ENCODE results near the gene WDR49.

Gene WDR49

DNA sequence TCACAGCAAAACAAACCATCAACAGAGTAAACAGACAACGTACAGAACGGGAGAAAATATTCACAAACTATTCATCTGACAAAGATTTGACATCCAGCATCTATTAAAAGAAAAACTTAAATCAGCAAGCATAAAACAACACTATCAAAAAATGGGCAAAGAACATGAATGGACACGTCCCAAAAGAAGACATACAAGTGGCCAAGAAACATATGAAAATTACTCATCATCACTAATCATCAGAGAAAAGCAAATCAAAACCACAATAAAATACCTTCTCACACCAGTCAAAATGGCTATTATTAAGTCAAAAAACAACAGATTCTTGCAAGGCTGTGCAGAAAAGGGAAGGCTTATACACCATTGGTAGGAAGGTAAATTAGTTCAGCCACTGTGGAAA is 166.2 kb downstream of the WDR49 start:
- no peak for DNase-seq (ENCODE audit: low read depth)

DNA sequence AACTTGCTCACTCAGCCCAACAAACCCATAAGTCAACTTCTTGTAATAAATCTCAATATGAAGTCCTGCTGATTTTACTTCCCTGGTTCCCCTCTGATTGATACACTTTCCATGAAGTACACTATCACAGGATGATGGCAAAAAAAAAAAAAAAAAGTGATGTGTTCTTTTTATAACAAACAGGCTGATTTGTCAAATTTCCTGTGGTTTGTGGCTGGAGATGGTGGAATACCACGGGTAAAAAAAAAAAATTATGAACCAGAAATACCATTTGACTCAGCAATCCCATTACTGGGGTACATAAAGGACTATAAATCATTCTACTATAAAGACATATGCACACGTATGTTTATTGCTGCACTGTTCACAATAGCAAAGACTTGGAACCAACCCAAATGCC is 169.2 kb downstream of the WDR49 start:
- DNase-seq (ENCODE audit: low read depth) = no peak

DNA sequence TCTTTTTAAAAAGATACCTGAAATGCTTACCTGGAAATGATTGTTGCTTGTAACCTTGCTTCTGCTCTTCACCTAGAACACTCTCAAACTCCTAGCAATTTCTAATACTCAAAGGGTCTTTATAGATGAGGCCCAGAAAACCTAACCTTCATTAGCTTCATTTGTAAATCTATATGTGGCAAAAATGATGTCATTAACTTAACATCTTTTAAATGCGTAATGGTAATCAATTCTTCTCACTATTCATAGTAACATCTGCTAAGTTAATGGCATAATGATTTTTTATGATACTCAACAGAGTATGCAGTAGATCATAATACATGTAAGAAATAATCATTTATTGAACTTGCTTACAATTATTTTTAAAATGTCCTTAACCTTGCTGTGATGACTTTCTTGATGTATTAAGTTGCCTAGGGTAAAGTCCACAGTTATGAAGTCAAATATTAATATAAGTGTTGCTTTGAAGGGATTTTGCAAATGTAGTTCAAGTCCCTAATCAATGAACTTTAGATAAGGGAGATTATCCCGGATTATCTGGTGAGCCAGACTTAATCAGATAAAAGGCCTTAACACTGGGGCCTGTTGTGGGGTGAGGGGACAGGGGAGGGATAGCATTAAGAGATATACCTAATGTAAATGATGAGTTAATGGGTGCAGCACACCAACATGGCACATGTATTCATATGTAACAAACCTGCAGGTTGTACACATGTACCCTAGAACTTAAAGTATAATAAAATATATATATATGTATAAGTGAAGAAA is 169.8 kb downstream of the WDR49 start:
- no peak for DNase-seq (ENCODE audit: low read depth)

DNA sequence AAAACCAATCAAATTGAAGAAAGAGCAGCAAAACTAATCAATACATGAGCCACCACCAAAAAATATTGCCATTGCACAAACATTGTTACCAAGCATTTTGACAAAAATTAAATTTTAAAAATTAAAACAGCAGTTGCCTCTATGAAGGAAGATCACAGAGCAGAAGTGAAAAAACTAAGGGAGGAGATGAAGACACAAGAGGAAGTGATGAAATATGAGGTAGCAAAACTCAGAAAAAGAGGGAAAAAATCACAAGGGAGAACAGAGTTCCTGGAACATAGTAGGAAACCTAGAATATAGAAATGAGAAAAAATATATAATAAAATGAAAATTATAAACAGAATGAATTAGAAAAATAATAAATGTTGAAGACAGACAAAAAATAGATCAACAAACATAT is 172.6 kb downstream of the WDR49 start:
- no peak for DNase-seq (ENCODE audit: low read depth)

DNA sequence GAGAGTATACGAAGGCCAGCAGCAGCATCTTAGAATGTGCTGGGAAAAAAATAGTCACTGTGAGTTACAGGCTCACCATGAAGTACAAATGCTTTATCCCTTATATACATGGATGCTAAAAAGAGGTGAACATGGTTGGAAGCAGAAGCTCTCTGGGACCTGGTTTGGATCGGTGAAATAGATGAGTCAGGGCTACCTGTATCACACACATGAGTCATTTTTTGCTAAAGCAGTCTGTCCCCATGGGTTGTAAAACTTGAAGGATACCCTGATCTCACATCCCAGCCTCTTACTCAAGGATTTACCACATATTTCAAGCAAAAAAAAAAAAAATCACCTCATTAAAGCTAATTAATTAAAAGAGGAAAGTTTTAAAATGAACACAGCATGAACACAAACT is 173.0 kb downstream of the WDR49 start:
- DNase-seq (ENCODE audit: low read depth) = no peak

DNA sequence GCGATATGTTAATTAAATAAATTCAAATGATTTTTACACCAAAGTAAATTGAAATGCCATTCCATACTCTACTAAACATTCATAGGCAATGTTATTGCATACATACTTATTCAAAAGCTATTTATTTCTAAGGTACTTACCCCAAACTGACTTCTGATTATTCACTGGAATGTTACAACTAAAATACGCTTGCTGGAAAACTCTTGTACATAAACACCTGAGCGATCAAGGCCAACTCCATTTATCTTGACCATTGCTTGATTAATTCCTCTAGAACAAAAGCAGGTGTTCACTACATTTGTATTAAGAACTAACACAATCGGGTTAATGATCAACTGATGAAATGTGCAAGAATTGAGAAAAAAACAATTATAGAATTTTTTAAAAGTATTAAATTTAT is 179.9 kb downstream of the WDR49 start, which contains the start of gene SERPINI2:
TSS of gene SERPINI2 (minus strand) at position 180 of the 400 bp plus-strand sequence. CDS start 2,208 bp downstream, outside the sequence.
- no peak for DNase-seq (ENCODE audit: low read depth)

DNA sequence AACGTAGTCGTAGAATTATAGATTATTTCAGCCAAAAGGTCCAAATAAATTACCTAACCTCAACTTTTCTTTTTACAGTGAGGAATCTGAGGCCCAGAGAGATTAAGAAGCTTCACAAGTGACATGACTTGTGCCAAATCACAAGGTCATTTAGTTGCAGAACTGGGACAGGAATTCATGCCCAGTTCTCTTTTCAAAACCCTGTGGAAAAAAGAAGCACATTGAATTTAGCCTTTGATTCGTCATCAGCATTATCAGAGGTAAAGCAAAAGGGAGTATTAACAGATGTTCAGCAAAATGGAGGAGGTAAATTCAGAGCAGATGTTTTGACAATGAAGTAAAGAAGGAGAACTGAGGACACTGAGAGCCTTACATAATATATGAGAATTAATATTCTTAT is 184.4 kb downstream of the WDR49 start:
- DNase-seq (ENCODE audit: low read depth) = no peak

DNA sequence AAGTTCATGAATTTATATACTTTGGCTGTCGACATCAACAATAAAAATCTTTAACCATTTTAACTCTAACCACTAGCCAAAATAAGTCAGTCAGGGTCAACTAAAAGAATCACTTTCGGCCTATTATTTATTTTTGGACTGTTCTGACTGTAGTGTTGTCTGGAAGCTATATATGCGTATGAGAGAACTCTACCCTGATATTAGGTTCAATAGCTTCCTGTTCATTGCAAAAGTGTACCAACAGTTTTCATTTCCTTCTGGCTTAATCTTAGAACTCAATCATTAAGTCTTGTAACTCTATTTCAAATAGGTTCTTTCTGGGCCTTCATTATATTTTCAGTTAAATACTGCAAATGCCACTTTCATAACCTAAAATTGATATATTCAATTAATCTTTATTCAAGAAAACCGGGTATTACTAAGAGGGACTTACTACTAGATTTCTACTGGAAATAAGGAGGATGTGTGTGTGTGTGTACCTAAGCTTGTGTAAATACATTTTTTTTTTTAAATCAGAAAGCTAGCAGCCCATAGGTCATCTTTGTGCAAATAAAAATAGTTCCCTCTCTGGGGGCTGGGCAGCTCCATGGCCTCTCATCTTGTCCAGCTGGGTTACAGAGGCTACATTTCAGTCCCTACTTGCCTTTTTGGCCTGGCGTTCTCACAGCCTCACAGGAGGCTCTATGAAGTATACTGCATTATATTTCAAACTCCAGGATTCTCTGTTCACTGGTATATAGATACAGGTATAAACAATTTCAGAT is 185.7 kb downstream of the WDR49 start:
- DNase-seq (ENCODE audit: low read depth) = no peak

DNA sequence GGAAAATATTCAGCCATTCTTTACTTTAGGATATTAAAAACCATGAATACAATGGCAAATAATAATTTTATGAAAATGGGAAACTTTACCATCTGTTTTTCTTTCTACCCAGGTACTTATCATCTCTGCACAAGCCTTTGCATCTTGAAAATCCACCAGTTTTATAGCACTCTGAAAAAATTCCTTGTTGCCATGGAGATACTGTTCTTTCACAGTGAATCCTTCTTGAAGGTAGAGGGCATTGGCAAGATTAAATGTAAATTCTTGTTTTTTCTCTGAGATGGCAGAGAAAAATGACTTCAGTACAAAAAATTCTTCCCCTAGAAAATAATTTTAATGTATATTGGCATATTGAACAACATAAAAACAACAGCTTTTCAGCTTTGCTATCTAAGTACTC is 186.8 kb downstream of the WDR49 start:
- no peak for DNase-seq (ENCODE audit: low read depth)

DNA sequence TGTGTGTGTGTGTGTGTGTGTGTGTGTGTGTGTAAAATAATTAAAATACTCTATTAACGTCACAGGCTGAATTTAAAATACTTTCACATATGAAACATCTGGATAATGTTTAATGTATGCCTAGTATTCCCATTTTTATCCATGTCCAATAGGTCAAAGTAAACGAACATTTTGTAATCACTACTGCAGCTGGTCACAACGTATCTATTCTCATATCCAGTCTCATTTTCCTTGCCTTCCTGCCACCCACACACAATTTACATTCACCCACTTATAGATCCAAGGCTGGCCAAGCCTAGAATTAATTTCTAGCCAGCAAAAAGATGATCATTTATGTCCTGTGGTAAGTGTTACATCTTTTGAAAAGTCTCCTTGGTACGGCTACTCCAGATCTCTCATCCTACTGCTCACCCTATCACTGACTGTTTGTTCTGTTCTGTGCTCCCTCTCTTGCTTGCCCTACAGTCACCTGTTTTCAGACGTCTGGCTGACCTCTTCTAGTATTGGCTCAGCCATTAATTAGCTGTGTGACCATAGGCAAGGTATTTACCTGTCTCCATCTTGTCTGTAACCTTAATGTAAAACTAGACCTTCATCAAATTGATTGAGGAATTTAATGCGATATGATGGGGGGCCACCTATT is 197.5 kb downstream of the WDR49 start:
- no peak for DNase-seq (ENCODE audit: low read depth)

DNA sequence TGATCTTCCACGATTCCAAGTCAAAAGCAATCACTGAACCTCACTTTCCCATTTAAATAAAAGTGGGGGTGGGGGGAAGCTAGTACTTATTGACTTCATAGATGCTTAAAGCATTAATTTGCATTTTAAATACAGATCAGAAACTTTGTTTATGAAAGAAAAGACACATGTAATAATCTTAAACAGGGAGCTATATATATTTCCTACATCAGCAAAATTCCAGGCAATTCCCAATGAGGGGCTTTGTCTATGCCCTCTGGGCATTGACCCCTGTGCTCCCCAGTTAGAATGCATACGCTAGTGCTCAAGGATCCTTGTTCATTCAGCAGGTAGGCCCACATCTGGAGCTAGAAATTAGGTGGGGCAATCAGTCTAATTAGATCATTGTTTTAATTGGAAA is 199.9 kb downstream of the WDR49 start:
- DNase-seq (ENCODE audit: low read depth) = no peak

DNA sequence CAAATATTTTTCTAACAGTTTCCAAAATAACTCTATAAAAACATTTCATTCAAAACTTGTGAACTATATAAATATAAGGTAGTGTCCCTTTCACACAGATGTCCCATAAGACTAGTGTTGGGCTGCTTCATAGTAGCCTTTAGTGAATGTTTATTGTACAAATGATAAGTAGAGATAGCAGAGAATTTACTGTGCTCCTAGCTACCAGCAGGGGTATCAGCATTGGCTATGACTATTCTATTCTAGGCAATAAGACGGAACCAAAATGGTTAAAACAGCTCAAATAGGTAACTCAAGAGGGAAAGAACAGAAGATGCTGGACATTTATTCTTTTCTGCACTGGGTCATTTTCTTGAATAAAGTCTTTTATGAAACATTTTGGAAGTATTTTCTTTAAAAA is 202.5 kb downstream of the WDR49 start:
- no peak for DNase-seq (ENCODE audit: low read depth)

DNA sequence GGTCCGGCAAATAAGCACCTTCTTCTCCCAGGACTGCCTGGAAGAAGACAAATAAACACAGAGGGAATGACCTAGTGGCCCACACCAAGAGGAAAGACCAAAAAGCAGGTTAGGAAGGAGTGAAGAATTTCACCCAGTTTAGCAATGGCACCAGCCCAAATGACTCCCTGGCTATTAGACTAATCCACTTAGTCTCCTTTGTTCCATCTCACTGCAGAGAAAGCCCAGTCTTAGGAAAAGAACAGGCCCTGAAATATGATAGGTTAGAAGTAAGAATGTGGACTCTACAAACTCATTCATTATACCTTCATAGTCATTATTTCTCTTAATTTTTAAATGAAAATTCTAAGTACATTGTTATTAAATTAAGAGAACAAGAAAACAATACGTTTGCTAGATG is 203.1 kb downstream of the WDR49 start:
- no peak for DNase-seq (ENCODE audit: low read depth)

DNA sequence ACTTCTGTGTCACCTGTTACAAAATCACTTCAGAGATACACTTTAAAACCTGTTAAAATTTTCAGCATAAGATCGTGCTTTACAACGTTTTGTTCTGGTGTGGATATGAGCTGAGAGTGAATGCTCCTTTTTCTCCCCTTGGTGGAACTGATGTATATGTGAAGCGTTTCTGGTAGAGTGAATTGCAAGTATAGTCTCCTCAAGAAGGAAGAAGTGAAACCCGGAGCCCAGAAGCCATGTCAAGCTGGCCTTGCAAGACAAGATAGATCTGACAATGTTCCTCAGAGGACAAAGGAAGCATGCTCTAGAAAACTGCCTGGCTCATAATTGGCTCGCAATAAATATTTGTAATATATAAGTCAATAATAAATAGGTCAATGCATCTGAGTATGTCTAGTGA is 203.5 kb downstream of the WDR49 start:
- DNase-seq (ENCODE audit: low read depth) = no peak

DNA sequence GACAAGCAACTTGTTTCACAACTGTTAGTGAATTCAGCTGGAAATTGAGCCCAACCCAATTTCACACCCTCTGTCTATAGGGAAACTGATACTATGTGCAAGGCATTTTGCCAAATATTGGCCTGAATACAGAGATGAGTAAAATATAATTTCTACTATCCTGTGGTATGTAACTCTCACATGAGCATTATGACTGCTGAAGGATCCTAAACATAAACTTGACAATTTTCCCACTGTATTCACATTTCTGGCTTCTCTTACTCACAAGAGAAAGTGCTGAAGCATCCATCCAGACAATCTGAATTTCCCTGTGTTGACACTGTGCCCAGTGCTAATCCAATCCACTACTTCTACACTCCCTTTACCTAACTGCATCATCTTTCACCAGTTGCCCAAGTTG is 208.3 kb downstream of the WDR49 start:
- DNase-seq (ENCODE audit: low read depth) = no peak

DNA sequence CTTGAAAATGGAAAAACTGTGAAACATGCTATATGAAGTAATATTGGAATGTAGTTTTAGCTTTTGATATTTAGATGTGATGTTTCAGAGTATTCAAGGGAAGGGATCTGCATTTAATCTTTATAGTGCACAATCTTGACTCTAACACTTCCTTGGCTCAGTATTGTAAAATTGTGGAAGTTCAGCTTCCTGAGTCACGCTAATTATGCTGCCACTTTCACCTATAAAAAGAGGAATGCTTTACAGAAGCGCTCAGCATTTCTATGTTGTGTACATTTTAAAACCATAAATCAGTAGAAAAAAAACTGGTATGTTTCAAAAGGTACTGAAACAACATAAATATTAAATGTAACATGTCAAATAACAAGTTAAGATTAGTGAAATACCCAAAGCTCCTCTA is 212.5 kb downstream of the WDR49 start:
- no peak for DNase-seq (ENCODE audit: low read depth)

DNA sequence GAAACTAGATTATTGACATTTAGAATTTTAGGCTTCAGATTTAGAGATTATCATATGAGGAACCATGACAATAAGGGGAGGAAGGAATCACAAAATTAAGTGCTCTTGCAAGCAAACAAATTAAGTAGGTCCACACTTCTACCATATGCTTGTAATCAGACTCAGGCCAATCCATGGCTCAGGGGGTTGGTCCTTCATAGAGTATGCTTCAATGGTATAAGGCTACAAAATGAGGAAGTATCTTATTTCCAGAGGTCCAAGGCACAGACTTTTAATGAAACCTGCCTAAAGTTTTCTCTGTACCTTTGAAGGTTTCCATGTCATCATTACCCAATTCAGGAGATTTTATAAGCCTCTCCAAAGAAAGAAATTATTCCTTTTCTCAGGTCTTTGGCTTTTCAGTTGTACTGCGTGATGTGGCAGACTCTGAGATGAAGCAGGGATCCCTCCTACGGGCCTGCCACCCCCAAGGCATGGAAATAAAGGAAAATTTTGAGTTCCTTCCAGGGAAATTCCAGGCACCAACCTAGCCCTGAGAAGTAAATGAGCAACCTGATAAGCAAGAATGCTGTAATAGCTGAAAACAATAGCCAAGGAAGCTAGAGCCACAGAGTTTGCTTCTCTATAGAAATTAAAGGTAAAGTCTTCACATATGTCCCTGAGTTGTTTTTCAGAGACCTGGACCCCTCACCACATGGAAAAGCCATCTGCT is 216.2 kb downstream of the WDR49 start:
- DNase-seq (ENCODE audit: low read depth) = no peak
